Testis (tissue), 2 donors: ENCODE data around the gene NELL1.

Source experiments
- CTCF ChIP-seq, 3 experiments: fragments of 450-650 bp in 2 of 3; fragments of 200-600 bp in 1 of 3; sonication (generic) in 1 of 3; IDR thresholded peaks; one replicate each; pipeline ENCODE4 v1.5.1; 2016 to 2019; ENCODE audit warnings: antibody characterized with exemption in 3 of 3, mild to moderate bottlenecking in 2 of 3, moderate library complexity in 1 of 3
- POLR2A ChIP-seq: fragments of 450-650 bp; IDR thresholded peaks from one replicate; pipeline ENCODE4 v1.6.1; 2017; ENCODE audit warnings: antibody characterized with exemption, mild to moderate bottlenecking, moderate library complexity

GRCh38 chr11:21121991-21122390, 452.6 kb downstream of the NELL1 start:
- TF ChIP-seq CTCF (IDR thresholded peaks at IDR 0.05) = no peak
- TF ChIP-seq POLR2A = no peak
